Hypothalamus (tissue), 51 donors: ENCODE data around the gene IRS2.

Experiments
- DNase-seq, 51 donors: peaks; one replicate each; lab custom pipeline; 2025; lab: John Stamatoyannopoulos, UW

The IRS2 gene

DNA sequence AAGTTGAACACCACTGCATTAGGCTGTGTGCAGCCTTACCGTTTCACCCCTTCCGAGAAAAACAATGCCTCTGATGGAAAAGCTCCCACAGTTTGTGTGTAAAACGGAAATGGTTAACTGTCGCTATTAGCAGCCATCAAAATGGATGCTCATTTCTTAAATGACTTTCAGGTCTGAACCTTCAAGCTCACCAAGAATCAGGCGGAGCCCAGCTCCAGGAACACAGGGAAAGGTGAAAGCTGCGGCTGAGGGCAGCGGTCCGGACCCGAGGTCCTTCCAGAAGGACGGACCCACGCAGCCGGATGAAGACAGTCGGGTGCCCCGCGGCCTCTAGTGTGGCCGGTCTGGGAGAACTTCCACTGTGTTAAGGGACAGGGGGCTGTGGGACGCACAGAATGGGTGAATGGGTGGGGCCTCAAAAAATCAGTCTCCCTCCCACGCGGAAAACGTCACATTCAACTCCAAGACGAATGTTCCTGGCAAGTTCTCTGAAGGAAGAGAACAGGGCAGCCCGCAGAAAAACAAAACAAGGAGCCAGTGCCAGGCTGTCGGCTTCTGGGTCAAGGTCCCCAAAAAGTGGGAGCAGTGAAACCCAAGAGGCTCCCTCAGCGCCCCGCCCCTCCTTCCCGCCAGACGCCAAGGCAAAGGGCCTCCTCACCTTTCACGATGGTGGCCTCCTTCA is 4.9 kb downstream of the IRS2 start:
- peak in 2 of 51 donors; percentile 52 to 55 for DNase-seq

DNA sequence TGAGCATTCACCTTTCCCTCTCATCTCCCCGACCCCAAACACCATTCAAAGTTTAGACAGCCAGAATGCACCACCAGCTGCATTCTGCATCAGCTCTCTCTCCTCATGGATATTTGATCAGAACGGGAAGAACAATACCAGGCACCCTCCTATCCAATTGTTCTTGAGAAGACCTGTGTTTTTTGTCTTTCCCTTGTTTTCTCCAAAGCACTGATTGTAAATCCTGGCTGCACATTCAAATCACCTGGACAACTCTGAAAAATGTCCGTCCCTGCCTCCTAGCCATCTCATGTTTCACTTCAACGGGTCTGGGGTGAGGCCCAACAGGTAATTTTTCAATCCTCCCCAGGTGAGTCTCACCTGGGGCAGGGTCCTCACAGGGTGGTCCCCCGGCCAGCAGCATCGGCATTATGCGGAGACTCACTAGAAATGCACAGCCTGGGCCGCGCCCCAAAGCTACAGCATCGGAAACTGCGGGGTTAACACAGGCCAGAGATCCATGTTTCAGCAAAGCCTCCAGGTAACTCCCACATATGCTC is 5.5 kb downstream of the IRS2 start:
- DNase-seq = peak in 1 of 51 donors; percentile 50

DNA sequence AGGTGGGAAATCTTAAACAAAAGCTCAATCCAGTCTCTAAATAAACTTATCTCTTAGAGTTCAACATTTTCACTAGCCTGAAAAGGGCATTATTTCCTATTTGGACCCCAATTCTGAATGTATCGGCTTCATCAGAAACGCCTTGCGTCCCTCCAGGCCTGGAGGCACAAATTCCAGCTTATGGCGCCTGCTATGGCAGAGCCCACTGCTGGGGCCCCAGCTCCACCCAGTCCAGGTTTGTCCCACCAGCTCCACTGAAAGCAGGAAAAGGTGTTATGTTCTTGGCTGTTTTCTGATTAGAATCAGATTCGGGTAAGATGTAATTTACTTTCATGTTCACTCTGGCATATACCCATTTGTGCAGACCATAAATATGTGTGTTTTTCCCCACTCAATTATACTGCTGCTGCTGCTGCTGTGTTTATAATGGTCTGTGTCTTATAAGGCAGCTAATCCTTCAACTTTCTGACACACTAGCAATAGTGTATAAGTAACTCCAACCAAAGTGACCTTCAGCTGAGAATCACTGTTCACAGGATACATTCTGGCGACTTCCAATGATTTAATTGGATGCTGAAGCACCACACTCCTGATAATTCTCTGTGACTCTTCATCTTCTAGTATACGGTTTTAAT is 6.4 kb downstream of the IRS2 start:
- peak in 1 of 51 donors; percentile 31 for DNase-seq

DNA sequence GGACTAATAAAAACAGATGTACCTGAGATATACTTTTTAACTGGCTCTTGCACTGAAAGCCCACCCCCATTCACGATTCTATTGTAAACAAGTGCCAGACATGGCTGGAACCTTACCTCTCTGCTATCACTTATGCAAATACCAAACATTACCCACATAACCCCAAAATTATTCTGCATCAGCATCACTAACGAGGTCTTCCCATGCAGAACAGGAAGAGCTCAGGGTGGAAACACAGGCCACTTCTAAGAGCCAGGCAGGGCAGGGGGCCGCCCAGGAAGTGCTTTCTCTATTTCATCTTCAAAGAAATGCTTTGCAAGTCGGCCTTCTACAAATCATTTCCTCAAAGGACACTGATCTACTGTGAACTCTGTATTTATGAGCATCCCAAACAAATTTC is 7.3 kb downstream of the IRS2 start:
- peak in 1 of 51 donors; percentile 16 for DNase-seq

DNA sequence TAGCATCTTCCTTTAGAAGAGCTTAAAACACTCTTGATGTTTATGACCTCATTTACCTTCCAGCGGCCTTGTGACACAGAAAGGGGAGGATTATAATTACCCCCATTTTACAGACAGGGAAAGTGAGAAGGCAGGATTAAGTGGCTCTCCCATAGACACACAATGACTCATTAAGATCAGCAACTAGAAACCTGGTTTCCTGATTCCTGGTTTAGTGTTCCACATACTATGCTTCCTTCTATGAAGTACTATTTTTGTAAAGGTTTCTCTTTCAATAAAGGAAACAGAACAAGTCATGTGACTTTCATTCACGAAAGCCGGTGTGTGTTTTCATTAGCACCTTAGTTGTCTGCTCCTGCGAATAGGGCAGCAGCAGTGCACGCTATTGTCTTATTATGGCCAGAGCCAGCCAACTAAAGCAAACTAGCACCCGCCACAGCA is 8.3 kb downstream of the IRS2 start:
- DNase-seq = no peak

DNA sequence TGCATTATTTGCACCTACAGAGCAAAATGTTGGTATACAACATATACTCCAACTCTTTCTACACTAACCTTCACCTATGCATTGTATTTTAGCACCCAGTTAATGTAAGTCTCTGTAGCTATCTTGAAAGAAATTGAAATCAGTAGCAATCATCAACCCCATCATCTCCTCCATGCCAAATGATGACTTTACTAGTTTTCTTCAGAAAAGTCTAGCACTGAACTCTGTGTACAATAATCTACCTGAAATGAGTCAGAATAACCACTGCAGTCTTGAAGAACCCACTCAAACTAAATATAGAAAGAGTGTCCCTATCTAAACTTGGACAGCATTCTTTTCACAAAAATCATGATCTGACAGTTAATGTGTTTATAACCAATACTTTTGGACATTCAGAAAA is 9.8 kb downstream of the IRS2 start:
- DNase-seq = no peak

DNA sequence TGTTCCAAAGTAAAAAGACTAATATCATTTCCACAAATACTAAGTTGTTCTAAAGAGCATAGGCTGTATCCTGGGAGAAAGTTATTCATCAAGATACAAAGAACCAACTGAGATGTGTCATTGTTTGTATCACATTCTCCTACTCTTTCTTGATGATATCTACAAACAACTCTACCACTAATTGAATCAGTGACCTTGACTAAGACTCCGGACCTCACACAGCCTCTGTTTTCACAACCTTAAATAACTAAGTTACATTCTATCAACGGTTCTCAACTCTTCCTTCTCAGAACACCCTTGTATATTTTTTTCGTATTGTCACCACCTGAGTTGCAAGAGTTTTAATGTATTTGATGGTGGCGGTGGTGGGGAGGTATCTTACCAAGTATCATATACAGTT is 12.6 kb downstream of the IRS2 start:
- no peak for DNase-seq

DNA sequence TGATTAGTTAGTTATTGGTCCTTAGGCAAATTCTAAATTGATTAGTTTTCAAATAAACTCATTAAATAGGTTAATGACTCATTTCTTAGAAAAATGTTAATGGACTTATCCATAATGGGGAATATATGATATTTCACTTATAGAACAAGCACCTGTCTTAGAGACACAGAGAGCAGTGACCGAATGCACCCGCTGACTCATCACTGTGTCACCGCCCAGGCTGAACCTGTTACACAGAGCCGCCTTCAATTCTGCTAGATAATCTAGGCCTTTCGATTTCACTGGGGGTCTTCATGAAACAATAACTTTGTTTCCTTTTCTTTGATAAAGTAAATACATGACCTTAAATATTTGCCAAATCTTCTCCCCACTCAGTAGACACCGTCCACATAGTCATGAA is 13.1 kb downstream of the IRS2 start:
- no peak for DNase-seq

DNA sequence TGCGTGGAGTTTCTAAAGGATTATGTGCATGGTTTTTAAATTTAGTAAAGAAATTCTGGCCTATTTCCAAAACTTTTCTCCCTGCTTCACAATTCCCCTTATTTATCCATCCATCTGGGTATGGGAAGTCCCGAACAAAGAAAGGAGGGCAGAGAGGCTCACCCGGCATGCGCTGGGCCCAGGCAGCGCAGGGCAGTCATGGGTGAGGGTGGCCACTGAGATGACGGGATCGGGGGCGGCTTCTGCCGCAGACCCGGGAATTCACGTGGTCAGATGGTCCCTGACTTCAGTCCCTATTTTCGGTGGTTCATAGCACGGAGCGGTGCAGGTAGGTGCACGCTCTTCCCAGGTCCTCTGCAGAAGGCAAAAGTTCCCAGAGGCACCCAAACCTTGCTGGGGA is 14.5 kb downstream of the IRS2 start:
- DNase-seq = no peak

DNA sequence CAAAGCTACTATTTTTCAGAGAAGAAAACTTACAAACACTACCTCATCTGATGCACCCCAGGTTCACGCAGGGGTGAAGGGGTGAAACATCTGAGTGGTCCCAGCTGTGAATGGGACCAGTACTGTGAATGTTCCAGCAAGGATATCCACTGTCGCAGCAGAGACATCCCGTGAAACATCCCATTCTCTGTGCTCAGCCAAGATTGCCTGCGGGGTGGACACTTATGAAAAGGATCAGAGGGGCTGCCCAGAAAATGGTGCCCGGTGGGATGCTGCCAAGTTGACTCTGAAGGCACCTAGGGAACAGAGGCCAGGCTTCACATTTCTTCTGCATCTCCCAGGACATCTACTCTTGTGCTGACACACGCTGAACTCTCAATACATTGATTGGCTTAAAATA is 15.9 kb downstream of the IRS2 start:
- DNase-seq = no peak

DNA sequence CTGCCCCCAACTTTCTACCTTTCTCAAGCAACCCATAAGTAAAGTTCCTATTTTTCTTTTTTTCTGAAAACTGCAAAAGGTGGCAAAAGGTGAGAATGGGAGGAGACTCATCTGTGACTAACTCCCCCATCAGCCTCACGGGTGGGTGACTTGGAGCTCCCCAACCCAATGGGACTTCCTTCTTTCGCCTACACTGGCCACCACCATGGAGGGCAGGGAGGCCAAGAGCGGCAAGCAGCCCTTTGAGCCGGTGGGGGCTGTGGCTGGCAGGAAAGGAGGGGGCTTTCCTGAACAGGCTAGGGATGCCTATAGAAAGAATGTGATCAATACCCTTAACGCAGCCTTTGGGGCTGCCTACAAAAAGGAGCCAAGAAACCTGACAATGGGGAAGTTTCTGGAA is 16.5 kb downstream of the IRS2 start:
- no peak for DNase-seq

DNA sequence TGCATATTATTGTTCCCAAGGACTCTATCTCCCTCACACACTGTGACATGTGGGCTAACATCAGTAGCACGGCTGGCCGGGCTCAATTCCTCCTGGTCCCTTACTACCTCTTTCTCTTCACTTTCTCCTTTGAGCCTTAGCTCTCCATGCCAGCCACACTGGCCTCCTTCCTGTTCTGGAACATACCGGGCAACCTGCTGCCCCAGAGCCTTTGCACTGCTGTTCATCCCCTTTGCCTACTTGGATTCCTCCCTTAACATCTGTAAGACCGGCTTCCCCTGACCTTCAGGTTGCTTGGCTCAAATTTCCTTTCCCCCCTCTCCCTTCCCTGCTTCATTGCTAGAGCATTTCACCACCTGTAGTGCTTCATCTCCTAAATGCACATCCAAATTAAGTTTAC is 17.1 kb downstream of the IRS2 start:
- no peak for DNase-seq

DNA sequence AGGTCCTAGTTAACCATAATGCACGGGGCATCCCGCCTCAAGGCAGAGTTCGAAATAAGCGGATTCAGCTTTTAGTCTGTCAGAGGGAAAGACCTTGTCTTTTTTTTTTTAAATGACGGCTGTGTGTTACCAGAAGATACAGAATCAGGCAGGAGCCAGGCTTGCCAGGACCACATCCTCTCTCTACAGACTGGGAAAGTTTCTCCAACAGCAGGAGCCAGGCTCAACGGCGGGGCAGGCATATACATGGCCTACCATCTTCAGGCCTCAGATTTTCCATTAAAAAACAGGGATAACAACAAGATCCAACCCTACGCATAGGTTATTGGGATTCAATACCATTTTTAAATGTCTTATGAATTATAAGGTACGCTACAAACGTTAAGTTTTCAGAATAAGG is 17.8 kb downstream of the IRS2 start:
- no peak for DNase-seq

DNA sequence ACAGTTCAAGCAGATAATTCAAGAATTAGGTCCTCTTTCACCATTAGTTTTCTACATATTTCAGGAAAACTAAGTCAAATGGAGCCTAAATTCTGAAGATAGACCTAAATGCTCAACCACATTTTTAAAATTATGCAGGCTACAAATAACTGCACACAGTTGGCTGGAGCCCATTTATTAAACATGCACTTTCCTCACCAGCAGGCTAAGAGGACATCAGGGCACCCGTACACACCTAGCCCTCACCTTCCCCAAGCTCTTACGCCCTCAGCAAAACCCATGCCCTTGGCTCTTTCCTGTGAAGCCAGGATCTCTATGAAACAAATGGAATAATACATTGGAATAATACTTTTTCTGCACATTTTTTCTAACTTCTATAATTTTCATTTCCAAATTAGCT is 18.2 kb downstream of the IRS2 start:
- no peak for DNase-seq

DNA sequence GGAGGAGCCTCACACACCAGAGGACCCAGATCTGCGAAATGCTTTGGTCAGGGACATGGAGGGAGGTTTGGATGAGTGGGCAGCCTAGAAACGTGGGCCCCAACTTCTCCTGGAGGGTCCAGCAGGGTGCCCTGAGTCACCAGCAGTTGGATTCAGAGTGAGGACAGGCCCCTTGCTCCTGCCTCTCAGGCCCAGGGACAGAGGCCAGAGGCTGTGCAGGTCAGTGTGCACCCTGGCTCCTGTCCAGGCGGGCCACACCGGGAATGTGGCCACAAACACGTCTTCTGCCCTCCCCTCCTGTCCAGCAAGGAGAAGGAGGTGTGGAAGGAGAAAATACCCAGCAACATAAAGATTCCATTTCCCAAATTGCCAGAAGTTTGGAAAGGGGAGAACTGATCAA is 19.4 kb downstream of the IRS2 start:
- DNase-seq = no peak

DNA sequence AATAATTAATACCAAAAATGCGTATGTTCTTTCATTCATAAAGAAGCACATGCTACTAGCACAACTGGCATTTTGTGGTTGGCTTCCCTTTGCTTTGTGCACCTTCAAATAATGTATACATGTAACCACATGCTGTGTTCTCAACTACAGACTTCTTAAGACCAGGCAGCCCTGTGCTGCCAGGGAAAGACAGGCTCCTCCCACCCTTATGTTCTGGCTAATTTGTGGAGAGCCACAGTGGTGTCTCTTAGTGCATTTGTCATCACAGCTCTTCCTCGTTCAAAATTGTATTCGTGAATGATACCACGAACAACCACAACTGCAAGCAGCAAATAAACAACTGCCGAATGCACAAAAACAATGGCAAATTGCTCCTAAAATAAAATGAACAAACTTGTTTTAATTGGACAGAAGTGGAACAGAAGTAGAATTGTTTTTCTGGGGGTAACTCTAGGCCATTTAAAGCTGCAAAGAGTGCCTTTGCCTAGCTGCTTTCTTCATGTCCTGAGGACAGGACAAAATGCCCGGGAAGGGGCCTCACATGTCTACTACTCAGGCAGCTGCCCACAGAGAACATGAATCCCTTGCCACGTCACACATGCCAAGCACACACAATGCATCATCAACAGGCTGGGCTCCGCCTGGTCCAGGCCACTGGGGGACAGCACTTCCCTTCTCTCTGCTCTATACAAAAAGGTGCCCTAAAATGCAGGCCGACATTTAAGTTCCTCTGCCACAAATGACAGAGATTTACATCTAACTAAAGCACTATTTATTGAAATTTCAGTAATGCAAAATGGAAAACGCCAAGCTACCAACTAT is 21.7 kb downstream of the IRS2 start:
- DNase-seq = peak in 20 of 51 donors; percentile 13 to 74 (median 56)

DNA sequence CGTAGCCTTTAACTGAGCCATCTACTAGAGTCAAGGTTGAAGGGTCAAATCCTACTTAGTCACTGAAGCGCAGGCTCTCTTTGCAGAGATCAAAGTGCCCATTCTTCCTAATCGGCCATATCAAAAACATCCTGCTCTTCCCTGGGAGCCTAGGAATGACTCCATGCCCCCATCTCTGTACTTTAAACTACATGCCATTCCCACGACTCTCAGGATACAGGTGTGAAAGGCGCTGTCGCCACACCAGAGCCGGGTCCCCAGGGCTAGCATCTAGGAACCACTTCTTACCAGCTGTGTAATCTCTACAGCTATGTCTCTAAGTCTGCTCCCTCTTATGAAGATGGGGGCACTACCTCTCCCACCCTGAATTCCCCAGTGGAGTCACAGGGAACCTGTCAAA is 22.3 kb downstream of the IRS2 start:
- no peak for DNase-seq

DNA sequence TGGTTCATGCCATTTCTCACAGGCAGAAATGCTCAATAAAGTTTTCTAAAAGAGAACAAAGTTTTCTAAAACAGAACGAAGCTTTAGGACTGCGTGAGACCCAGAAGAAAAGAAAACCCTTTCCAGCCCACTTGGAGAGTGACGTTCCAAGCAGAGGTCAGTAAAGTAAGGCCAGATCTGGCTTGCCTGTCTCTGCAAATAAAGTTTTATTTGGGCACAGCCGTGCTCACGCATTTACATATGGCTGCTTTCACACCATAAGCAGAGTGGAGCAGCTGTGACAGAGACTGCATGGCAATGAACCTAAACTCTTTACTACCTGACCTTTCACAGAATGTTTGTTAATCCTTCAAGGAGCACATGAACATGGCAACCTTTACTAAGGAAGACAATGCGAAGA is 23.6 kb downstream of the IRS2 start:
- no peak for DNase-seq

DNA sequence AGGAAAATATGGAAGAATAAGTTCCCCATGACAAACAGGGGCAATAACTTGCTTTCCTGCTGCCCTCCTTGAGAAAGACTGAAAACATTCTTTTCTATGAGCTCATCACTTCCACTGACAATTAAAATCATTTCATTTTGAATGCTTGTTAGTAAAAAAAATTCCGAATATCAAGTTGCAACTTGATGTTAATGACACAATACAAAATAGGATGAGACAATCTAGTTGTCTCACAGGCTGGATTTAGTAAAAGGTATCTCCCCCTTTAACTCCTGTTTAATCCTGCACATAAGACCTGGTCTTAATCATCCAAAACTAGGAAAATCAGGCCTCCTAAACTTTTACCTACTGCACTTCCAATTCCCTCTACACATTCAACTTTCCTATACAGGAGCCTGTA is 24.7 kb downstream of the IRS2 start:
- no peak for DNase-seq

DNA sequence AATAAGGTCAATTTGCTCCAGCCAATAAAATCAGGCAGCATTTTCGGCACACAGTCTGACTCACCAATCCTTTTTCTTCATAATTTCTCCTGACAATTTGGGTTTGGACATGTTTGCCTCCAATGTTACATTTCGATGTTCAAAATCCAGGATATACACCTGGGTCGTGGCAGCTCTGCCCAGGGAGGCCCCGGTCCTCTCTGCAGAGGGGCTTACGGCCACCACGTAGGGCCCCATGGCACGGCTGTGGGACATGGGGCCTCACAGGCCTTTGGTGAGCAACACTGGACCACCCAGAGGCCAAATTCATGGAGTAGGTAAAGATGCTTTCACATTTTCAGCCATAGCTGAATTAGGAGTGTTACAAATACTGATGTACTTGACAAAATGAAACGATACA is 25.4 kb downstream of the IRS2 start:
- no peak for DNase-seq

DNA sequence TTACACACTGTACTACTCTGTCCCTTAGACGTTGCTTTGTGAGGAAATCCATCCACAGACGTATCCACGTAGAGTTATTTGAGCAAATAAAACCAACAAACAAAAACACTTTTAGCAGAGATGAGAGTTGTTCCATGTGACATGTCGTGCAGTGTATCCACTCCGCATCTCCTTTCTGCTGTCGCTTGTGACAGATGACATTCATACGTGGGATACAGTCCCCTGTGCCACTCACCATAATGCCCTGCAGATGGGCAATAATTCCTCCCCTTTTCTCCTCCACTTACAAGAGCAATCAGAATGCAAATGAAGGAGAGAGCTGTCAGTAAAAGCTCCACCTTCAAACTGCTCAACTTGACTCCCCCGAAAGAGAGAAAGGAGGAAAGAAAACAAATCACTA is 26.0 kb downstream of the IRS2 start:
- DNase-seq = no peak

DNA sequence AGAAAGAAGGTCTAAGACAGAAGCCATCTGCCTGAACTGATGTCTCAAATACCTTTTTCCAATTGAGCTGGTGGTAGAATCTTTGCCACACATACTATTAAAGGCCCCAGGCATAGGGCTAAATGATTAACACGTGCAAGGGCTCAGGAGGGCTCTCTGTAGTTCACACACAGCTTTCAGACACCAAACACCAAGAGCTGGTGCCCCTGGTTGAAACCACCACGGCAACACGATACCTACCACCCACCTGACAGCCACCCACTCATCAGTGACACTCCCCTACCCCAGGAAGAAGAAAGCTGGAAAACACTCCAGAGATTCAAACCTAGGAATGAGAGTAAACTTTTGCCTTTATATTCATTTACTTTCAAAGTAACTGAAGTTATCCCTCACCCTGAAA is 26.8 kb downstream of the IRS2 start:
- no peak for DNase-seq
